Measurements from ENCODE around the gene FOXO3. TPM values are rescaled to one million over a fixed set of nuclear protein-coding genes. Genes with fewer than 3 reads are reported as not detected.

FOXO3 gene
- total RNA-seq, 1 donor from 2014 or later = 15.5 TPM

DNA sequence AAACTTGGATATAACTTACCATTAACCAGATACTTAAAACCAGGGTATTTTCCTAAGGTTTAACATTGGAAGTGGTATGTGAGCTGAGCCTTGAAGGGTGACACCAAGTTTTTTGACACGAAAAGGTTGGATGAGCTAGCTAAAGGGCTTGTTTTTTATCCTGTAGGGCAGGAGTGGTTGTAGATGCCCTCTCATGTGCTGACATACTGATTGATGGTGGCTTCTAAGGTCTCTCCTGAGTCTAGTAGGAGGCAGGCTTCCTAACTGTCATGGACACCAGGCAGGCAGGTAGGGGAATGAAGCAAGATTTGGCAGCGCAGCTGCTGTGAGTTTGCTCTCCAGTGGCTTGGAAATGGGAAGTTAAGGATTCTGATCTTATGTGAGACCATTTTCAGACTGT lies 66.1 kb downstream of the FOXO3 start:
- no peak for DNase-seq (ENCODE audit: low read depth, low spot score)

DNA sequence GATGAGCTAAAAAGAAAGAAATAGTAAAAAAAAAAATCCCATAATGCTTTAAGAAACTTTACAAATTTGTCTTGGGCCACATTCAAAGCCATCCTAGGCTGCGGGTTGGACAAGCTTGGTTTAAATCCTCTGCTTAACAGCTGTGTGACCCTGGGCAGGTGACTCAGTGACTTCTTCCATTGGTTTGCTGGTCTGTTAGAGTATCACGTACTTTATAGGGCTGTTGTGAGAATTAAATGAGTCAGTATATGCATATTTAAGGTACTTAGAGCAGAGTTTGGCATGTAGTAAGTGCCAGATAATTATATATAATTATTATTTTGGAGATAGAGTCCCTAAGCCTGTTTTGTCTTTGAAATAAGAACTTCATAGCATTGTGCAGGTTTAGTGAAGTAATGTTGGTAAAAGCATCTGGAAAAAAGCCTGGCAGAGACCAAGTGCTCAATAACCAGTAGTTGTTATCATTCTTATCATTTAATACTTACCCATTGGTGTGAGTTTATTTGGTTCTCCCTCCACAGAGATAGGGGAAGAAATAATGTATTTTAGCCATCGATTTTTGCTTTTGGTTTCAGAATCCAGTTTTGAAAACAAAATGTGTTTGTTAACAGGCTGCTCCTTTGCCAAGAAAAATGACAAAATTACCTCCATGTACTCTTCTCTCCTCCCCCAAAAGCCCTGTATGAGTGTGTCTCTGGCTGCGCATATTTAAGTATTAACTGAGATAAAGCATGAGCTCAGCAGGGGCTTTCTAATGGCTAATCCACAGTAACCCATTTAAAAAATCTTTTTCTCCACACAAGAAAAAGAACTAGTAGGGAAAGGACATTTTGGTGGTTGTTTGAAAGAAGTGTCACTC lies 67.2 kb downstream of the FOXO3 start:
- DNase-seq (ENCODE audit: low read depth, low spot score) = no peak

DNA sequence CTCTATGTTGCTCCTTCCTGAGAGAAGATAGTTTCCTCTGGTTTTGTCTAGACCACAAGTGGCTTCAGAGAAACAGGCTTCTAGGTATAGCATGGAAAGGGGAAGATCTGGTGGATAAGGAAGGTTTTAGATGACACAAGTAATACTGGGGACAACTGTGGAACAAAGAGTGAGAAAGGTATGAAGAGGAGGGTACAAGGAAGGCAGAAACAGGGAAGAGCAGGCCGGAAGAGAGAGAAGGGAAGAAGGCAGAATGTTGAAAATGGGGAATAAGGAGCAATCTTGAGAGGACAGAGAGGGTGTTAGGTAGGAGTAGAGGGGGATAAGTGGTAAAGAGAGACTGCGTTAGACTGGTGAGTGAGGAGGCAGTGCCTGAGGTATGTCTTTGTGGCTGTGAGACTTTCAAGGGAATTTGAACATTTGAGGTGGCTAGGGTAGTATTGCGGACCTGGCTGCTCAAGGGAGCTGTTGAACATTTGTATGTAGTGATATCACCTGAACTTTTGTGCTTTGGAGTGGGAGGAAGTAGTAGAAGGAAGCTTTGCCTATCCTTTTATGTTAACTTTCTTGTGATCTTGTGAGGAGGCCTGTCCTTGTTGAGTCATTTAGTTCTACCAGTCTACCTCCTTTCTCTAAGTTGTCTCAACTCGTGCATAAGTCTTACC lies 69.5 kb downstream of the FOXO3 start:
- DNase-seq (ENCODE audit: low read depth, low spot score) = no peak

DNA sequence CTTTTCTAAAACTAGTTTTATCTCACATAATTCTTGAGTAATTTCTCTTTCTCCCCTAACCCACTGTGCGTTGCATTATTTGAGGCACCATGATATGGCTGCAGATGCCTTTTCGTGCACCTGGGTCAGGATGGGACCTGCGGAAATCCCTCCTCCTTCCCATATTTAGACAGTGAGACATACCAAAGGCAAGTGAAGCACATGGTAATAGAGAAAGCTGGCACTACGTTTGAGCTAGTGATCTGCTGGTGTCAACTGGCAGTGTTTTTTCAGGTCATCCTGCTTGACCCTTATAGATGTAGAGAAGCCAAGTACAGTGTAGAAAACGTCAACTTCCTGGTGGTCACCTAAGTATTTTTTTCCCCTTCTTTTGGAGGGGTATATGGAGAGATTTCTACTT lies 71.7 kb downstream of the FOXO3 start:
- no peak for DNase-seq (ENCODE audit: low read depth, low spot score)

DNA sequence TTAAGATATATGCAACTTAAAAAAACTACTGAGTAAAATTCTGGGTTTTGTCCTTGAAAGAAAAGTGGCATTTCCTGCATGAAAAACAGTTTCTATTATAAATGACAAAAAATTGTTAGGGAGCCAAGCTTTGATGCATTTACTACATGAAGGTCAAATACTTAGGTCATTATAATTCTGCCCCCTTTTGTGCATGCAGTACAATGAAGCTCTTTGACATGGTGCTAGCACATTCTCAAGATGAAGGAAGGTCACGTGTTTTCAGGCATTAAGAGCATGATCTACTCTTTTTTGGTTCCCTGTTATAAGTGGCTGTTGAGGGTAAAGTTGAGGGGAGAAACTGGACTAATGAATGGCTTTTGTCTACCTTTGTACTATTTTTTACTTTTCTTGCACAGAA lies 72.7 kb downstream of the FOXO3 start:
- no peak for DNase-seq (ENCODE audit: low read depth, low spot score)

DNA sequence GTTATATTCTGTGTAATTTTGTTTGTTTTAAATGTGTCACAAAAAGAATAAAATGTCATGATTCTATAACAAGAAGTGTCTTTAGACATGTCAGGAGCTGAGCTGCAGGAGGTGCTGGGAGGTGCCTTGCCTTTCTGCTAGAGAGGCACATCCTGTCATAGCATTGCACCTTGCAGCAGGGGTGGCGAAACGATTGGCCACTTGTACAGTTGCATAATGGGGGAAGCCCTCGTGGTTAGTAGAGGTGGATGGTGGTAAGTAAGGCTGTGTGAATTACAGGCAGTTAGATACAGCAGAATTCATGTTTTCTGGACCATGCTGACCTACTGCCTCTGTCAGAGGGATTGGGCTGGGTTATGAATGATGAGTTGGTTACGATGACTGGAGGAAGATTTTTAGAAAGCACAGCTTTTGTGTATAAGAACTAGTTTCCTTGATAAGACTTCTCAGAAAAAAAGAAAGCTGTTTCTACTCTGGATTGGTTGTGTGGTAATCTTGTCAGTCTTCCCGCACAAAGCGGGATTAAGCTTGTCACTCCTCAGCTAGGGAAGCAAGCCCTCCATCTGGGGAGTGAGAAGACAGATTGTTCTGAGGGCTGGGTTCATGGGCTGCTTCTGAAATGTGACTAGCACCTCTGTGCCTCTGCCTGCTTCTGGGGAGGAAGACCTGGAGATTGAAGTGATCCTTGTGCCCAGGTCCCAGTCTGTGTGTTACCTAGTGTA lies 74.9 kb downstream of the FOXO3 start:
- DNase-seq (ENCODE audit: low read depth, low spot score) = no peak

DNA sequence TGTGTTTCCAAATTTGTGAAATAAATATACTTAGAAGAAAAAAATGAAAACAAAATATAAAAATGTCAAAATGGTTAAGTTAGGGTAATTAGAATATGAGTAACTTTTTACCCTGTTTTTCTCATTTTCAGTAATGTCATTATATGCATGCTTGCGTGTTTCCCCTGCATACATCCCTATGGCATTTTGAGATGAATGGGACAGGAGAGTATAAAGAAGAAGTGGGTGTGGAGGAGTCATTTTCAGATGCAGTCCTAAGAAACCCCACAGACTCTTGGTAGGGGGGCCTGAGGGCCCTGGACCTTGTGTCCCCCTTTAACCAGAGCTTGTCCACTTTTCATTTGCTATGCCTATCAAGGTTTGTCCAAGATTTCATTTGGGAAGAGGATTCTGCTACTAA lies 77.2 kb downstream of the FOXO3 start:
- no peak for DNase-seq (ENCODE audit: low read depth, low spot score)

DNA sequence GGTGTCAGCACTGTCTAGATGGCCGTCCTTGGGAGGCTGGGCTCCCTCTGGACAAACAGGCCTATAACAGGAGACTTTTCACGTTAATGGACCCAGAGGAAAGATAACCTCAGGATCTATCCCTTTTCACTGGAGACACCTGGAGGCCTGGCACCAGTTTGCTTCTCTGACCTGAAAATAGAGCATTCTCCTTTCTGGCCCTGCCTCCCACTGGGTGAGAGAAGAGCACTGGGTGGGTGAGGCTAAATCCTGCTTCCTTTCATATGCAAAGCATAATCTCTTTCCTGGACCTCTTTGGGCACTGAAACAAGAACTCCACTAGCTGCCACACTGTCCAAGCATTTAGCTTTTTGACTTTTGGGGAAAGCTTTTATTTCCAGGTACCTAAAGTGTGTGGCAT lies 78.3 kb downstream of the FOXO3 start:
- DNase-seq (ENCODE audit: low read depth, low spot score) = no peak

DNA sequence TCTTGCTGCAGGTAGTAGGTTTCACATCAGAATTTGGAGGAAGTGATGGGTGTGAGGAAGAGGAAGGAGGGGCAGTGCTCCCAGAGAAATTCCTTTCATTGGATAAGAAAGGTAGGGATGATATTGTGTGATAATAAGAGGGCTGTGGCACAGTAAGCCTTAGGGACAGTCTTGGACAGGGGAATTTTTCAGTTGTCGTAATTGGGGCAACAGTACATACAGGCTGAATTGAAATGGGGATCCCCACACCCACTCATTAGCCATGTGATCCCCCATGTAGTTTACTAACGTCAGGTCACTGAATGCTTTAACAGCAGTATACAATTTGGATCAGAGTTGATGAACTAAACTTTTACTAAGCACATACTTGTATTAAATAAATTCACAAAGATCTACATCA lies 79.4 kb downstream of the FOXO3 start:
- no peak for DNase-seq (ENCODE audit: low read depth, low spot score)

DNA sequence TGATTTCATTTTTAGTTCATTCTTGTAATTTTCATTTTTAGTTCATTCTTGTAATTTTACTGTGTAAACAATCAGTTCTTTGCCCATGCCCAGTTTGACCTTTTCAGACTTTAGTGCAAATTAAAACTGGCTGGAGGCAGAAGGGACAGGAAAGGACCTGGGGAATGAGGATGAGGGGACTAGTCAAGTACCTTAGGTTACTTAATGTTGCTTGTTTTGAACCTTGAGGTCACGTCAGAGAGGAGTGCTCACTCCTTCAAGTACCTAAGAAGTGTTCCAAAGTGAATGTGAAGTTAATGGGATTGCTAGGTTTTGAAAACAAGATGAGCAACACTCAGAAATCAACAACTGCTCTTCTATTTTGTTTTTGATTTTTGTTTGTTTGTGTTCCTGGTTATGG lies 82.5 kb downstream of the FOXO3 start:
- DNase-seq (ENCODE audit: low read depth, low spot score) = no peak

DNA sequence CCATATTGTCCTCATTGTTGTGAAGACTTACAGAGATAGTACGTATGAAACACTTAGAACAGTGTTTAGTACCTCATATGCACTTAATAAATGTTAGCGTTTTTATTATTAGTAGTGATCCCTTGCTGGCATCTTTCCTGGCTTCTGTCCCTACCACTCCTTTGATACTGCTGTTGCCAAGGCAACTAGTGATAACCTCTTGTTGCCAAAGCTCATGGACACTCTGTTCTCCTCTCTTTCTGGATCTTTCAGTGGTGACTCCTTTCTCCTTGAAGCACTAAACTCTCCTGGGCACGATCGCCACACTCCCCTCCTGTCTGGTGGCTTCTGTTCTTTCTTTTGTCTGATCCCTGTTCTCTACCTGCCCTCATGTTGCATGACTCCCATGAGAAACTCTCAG lies 83.5 kb downstream of the FOXO3 start:
- DNase-seq (ENCODE audit: low read depth, low spot score) = no peak

DNA sequence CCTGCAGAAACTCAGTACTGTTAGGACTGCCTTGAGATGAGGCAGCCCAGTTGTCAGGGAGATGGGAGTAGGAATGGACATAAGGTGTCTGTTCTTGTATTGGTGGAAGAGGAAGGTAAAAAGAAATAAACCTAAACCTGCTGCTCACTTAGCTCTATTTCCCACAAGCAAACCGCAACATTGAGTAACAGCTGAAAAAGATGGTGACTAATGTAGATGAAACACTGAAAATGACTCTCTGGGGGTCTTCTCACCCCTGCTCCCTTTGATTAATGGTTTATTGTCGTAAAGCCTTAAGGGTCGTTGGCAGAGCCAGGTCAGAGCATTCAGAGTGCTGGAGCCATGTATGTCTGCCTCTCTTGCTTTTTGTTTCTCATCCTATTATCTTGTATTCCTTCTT lies 87.5 kb downstream of the FOXO3 start:
- no peak for DNase-seq (ENCODE audit: low read depth, low spot score)

DNA sequence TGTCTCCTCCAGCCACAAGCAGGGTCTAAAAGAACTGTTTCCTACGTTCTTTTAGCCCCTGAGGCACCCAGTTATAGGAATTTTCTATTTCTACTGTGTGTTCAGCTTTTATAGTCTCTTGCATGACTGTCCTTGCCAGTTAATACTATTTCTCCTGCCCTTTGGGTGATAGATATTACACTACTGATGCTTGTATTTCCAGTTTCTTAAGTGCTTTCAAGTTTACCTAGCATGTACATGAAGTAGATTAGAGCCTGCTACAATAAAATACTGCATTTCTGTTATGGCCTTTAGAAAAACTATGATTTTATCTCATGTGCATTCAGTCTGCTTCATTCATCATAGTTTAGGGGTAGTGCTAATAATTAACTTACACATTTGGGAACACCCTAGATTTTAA lies 89.6 kb downstream of the FOXO3 start:
- no peak for DNase-seq (ENCODE audit: low read depth, low spot score)

DNA sequence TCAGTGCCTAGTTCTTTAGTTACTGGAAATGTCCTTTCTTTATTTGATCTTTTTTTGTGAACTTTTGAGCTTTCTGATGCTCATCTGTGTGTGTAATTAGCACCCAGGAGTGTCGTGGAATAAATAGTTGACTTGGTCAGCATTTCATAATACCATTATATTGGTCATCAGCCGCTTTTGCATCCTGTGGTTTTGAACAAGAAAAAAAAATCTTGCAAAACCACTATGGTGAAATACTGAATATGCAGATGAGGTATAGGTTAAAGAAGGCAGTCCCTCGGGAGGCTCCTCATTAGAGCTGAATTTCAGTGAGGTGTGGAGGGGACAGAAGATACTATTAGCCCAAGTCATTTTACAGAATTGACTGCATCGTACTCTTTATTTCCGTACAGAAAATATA lies 90.1 kb downstream of the FOXO3 start:
- DNase-seq (ENCODE audit: low read depth, low spot score) = no peak

DNA sequence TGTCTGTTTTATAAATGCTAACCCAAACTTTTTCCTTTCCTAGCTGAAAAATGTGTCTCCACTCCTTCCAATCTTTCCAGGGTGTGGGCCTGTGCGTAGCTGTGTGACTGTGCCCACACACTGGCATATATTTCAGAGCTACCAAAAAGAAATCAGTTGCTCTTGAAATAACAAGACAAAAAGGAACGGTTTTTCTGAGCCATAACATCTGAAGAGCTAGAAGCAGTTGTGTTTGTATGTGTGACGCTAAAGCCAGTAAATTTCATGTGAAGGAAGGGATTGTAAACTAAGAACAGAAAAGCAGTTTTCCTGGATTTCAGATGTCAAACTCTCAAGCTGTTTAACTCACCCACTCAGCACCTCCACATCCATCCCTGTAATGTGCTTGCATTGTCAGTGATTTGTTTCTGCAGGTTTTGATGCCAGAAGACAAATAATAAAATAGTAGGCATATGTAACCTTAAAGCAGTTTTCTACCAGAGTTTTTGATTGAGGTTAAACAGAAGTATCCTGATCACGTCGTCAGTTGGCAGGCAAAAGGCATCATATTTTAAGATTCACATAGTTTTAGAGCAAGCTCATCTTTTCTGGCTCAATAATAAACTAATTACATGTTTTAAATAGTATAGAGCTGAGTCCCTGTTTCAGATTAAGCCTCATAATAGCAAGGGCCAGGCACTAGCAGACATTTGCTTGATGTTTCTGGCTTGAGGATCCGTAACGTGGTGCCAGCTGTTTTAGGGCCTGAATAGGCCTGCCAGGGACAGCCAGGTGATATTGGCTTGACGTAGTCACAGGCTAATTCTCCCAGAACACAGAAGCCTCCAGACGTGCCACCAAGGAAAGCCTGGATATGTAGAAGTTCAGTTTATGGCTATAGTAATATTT lies 90.9 kb downstream of the FOXO3 start:
- DNase-seq (ENCODE audit: low read depth, low spot score) = no peak

DNA sequence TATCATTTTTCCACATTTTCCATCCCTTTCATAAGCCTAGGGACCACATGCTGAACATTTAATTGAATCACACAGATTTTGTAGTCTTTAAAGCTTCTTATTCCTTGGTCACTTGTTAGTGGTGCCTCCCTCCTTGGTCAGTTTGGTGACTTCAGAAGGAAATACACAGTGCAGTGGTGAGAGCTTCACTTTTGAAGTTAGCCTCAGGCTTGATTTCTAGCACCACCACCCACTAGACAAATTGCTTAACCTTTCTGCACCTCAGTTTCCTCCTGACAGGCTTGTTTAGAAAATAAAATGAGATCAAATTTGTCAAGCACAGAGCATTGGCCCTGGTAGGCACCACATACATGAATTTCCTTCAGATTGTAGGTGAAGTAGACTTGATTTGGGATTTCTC lies 91.7 kb downstream of the FOXO3 start:
- DNase-seq (ENCODE audit: low read depth, low spot score) = no peak

DNA sequence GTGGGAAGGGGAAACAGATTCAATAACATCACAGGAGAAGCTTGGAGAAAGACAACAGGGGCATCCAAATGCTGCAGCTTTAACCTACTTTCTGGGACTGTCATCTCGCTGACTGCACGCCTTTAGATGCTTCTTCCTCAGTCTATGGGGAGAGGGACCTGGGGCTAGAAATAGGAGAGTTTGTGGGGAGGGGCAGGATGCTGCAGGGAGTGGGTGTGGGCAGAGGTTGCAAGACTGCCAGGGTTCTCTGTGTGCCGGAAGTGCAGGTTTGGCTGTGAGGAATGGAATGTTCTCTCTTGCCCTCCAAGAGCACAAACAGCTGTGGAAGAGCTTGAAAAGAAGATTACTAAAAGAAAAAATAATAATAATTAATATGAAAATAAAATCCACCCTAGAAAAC lies 93.2 kb downstream of the FOXO3 start:
- DNase-seq (ENCODE audit: low read depth, low spot score) = no peak

DNA sequence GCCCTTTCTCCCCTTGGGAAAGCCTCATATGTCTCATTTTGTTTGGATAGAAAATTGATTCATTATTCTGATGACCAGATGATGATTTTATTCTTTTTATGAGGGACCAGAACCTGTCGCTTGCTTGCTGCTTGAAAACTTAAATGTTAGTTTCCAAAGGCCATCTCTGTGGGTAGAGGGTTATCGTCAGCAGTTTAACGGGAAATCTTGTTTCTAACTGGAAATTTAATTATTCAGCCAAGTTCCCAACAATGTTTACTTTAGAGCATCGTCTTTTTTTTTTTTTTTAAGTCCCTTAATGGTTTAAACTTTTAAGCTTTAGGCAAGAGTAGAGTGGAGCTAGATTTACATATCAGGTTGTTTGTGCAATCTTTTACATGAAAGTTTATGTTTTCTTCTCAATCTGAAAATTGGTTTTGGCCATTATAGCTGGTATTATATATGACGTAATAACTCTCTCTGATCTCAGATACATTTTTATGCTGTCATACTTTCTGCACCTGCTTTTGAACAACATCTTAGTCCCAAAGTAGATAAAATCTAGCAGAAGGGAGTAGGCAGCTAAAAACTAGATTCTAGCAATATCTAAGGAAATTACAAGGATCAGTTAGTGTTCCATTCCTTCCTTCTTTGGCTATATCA lies 93.9 kb downstream of the FOXO3 start:
- DNase-seq (ENCODE audit: low read depth, low spot score) = no peak

DNA sequence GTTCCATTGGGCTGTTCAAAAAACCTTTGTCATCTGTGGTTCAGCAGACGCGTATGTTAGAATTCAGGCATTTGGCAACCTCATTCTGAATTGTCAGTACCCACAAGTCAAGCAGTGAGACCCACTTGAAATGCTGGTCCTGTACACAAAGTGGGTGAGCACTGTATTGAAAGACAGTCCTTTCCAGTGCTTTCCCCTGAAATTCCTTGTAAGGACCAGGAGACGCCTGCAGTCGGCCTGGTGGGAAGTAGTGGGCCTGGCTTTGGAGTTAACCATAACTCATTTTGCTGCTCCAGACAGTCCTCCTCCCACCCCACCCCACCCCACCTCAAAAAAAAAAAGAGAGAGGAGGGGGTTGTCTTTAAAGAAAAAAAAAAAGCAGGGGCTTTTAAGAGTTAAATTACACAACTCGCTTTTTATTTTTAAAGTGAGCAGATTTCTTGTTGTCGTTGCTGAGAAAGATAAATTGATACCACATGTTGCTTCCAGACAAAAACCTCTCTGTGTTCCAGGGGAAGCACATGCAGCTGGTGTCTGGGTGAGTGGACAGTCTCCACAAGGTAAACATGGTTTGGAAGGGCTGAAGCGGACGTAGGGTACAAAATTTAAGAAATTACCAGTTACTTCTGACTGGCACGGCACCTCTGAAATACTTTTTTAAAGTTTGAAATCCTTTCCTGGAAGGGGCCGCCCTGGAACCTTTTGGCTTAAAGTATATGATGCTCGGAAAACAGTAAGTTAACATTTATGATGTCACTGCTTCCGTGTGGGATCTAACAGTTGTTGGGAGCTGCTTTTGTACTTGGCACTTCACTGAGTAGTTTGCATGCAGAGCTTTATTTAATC lies 95.3 kb downstream of the FOXO3 start:
- no peak for DNase-seq (ENCODE audit: low read depth, low spot score)

DNA sequence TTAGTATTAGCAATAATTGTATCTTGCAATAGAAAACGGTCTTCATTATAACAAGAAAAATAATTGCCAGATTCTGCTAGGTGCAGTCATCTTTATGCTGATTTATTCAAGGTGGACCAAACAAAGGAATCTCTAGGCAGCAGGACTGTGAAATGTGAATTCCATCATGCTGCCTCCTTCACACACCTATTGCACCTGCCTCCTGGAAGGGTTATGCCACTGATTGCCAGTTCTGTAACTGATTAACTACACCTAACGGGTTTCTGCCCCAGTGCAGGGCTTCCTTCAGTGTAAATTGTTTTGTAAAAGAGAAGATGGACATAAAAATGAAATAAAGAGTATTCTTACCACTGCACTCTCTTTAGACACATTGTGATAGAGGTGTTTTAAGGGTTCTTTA lies 96.1 kb downstream of the FOXO3 start:
- DNase-seq (ENCODE audit: low read depth, low spot score) = no peak

Measured in pulmonary artery endothelial cell (primary cell).